NCI-H345 treated with DMSO at 0.1 percent for 48 hours (cell line): ENCODE measurements around the gene MGA.
"Not testable (repeated sequence)": the region's sequence is repeated elsewhere in the genome, so short reads cannot be mapped to it uniquely, and the experiment has no call there.

Experiments
- DNase-seq: peaks from one replicate; lab custom pipeline; 2025; ENCODE audit not compliant: unreplicated experiment; lab: John Stamatoyannopoulos, UW

The MGA gene

GRCh38 chr15:41714291-41714690, 54.1 kb downstream of the MGA start:
- DNase-seq: no peak

- no peak for DNase-seq
Observed at GRCh38 chr15:41716864-41717263, 56.7 kb downstream of the MGA start.

GRCh38 chr15:41727143-41727542, 66.9 kb downstream of the MGA start:
- DNase-seq: no peak

- not testable (repeated sequence) for DNase-seq
Observed at GRCh38 chr15:41728061-41728460, 67.9 kb downstream of the MGA start.

- DNase-seq: no peak
Observed at GRCh38 chr15:41730543-41730942, 70.3 kb downstream of the MGA start.

- DNase-seq: no peak
Observed at GRCh38 chr15:41732483-41732882, 72.3 kb downstream of the MGA start.

GRCh38 chr15:41734079-41734478, 73.9 kb downstream of the MGA start:
- DNase-seq: no peak

GRCh38 chr15:41735046-41735445, 74.8 kb downstream of the MGA start:
- DNase-seq: no peak

GRCh38 chr15:41735492-41735891, 75.3 kb downstream of the MGA start:
- DNase-seq: not testable (repeated sequence)

- no peak for DNase-seq
Observed at GRCh38 chr15:41746802-41747201, 86.6 kb downstream of the MGA start.

- DNase-seq: no peak
Observed at GRCh38 chr15:41756198-41756597, 96.0 kb downstream of the MGA start.

GRCh38 chr15:41772720-41773331, 112.6 kb downstream of the MGA start:
- peak; percentile 54 for DNase-seq

- DNase-seq: no peak
Observed at GRCh38 chr15:41773332-41773728, 113.1 kb downstream of the MGA start.

- DNase-seq: no peak
Observed at GRCh38 chr15:41773729-41774061, 113.5 kb downstream of the MGA start.

- peak; percentile 92 for DNase-seq
Observed at GRCh38 chr15:41774062-41774881, 114.1 kb downstream of the MGA start, which contains the start of gene MAPKBP1. Gene MAPKBP1 (plus strand): TSS chr15:41774484. CDS start chr15:41775276, 792 bp downstream.

GRCh38 chr15:41774882-41775417, 114.7 kb downstream of the MGA start:
- DNase-seq: no peak

- DNase-seq: no peak
Observed at GRCh38 chr15:41775651-41776050, 115.4 kb downstream of the MGA start.

GRCh38 chr15:41777421-41777973, 117.3 kb downstream of the MGA start:
- DNase-seq: no peak

GRCh38 chr15:41778521-41778920, 118.3 kb downstream of the MGA start:
- no peak for DNase-seq

GRCh38 chr15:41779662-41780157, 119.5 kb downstream of the MGA start:
- no peak for DNase-seq

- no peak for DNase-seq
Observed at GRCh38 chr15:41780266-41780665, 120.1 kb downstream of the MGA start.

GRCh38 chr15:41780727-41781126, 120.5 kb downstream of the MGA start:
- no peak for DNase-seq
